Tibial nerve (tissue), 4 donors: Measurements from ENCODE around the gene TNFSF18. TPM values are rescaled to one million over a fixed set of nuclear protein-coding genes. Genes with fewer than 3 reads are reported as not detected.

Experiments
- DNase-seq, 2 donors: peaks; one replicate each; pipeline ENCODE4 v3.0.0-alpha.2; 2019; ENCODE audit warnings: low spot score in 2 of 2
- H3K27ac ChIP-seq, 4 donors: fragments of 200-600 bp; sonication (generic) in 3 of 4; one replicate each; pipeline ENCODE4 v1.5.1; 2017 to 2019; ENCODE audit warnings: mild to moderate bottlenecking in 1 of 4
- H3K27me3 ChIP-seq, 2 donors: fragments of 200-600 bp; sonication (generic) in 1 of 2; one replicate each; pipeline versions ENCODE4 v1.5.1 to v1.6.0; 2017 to 2019
- H3K36me3 ChIP-seq, 3 donors: fragments of 200-600 bp; sonication (generic); one replicate each; pipeline ENCODE4 v1.5.1; 2018 to 2019
- H3K4me1 ChIP-seq, 4 donors: fragments of 200-600 bp; sonication (generic) in 3 of 4; one replicate each; pipeline ENCODE4 v1.5.1; 2017 to 2019
- H3K4me3 ChIP-seq, 4 donors: fragments of 200-600 bp; sonication (generic) in 3 of 4; one replicate each; pipeline ENCODE4 v1.5.1; 2017 to 2019; ENCODE audit warnings: mild to moderate bottlenecking in 1 of 4, moderate library complexity in 1 of 4
- H3K9me3 ChIP-seq, 4 donors: fragments of 200-600 bp; sonication (generic) in 3 of 4; one replicate each; pipeline ENCODE4 v1.5.1; 2017 to 2019
- CTCF ChIP-seq, 5 experiments: fragments of 200-600 bp in 3 of 5; fragments of 450-650 bp in 2 of 5; sonication (generic) in 3 of 5; IDR thresholded peaks; one replicate each; pipeline ENCODE4 v1.5.1; 2016 to 2019; ENCODE audit warnings: antibody characterized with exemption in 5 of 5, mild to moderate bottlenecking in 3 of 5, moderate library complexity in 2 of 5
- EP300 ChIP-seq, 2 donors: sonication (generic); formaldehyde crosslinking; IDR thresholded peaks; one replicate each; pipeline ENCODE4 v1.6.1; 2017; ENCODE audit warnings: antibody characterized with exemption in 2 of 2, mild to moderate bottlenecking in 1 of 2
- POLR2A ChIP-seq, 2 donors: fragments of 450-650 bp; IDR thresholded peaks; one replicate each; pipeline ENCODE4 v1.6.1; 2017; ENCODE audit warnings: antibody characterized with exemption in 2 of 2, mild to moderate bottlenecking in 2 of 2, moderate library complexity in 2 of 2
- WGBS, 2 donors: methylation state at CpG; one replicate each; pipeline ENCODE4 v1.1.5; 2018; 5-methylcytosine and 5-hydroxymethylcytosine counted together
- total RNA-seq, 4 donors: library from RNA; depleted of rRNA; stranded (reverse); fragments of >200 nt; gene quantifications; one replicate each; pipeline ENCODE4 v1.1.0, GENCODE V29; 2016

The TNFSF18 gene
- total RNA-seq, 4 donors from 2014 or later: not detected

- no peak for TF ChIP-seq EP300 (IDR thresholded peaks at IDR 0.05)
- 81 to 93% methylated on average over 1 of the region's 1 CpG for WGBS, 2 donors
- Histone ChIP-seq H3K36me3 (no peaks in the 10 kb centered on the region), H3K4me1 (no peaks in the 10 kb centered on the region), H3K27me3 (no peaks in the 10 kb centered on the region), H3K4me3 (no peak overlapping the region), H3K9me3 (no peaks in the 10 kb centered on the region), H3K27ac (no peak overlapping the region)
- no peak for DNase-seq
Measured at GRCh38 chr1:173012126-173012525, 38.6 kb downstream of the TNFSF18 start.

- TF ChIP-seq EP300 (IDR thresholded peaks at IDR 0.05): peak; percentile 21 to 58
- no peak for TF ChIP-seq CTCF (IDR thresholded peaks at IDR 0.05)
- H3K27ac ChIP-seq: no peak overlapping the region
- no peaks in the 10 kb centered on the region for H3K36me3 ChIP-seq
- no peak overlapping the region for H3K4me3 ChIP-seq
- H3K4me1 ChIP-seq: no peaks in the 10 kb centered on the region
- DNase-seq: peak in 1 of 2 donors; percentile 6
- WGBS, 2 donors: 27 to 42% methylated on average over 1 of the region's 1 CpG
- no peaks in the 10 kb centered on the region for H3K9me3 ChIP-seq
- H3K27me3 ChIP-seq: no peaks in the 10 kb centered on the region
Measured at GRCh38 chr1:173009597-173009996, 41.1 kb downstream of the TNFSF18 start.

- Histone ChIP-seq H3K36me3 (no peaks in the 10 kb centered on the region), H3K27ac (no peak overlapping the region), H3K27me3 (no peaks in the 10 kb centered on the region), H3K4me3 (no peak overlapping the region), H3K9me3 (peaks cover 0 to 7% (median 0%) of the 10 kb centered on the region in 4 donors), H3K4me1 (no peaks in the 10 kb centered on the region)
- TF ChIP-seq CTCF (IDR thresholded peaks at IDR 0.05) (no peak), POLR2A (IDR thresholded peaks at IDR 0.05) (no peak), EP300 (IDR thresholded peaks at IDR 0.05) (no peak)
- WGBS, 2 donors: 36 to 38% methylated on average over 2 of the region's 2 CpGs
- DNase-seq: no peak
Measured at GRCh38 chr1:173005196-173005864, 45.4 kb downstream of the TNFSF18 start.

GRCh38 chr1:173002891-173003838, 47.6 kb downstream of the TNFSF18 start:
- no peak for DNase-seq
- TF ChIP-seq POLR2A (IDR thresholded peaks at IDR 0.05) (no peak), EP300 (IDR thresholded peaks at IDR 0.05) (no peak), CTCF (IDR thresholded peaks at IDR 0.05) (no peak)
- Histone ChIP-seq H3K27me3 (no peaks in the 10 kb centered on the region), H3K4me3 (no peak overlapping the region), H3K9me3 (peaks cover 0 to 12% (median 0%) of the 10 kb centered on the region in 4 donors), H3K27ac (no peak overlapping the region), H3K4me1 (no peaks in the 10 kb centered on the region), H3K36me3 (no peaks in the 10 kb centered on the region)
- 71 to 72% methylated on average over 6 of the region's 6 CpGs for WGBS, 2 donors

GRCh38 chr1:172999349-172999748, 51.4 kb downstream of the TNFSF18 start:
- Histone ChIP-seq H3K4me3 (no peak overlapping the region), H3K4me1 (no peaks in the 10 kb centered on the region), H3K27ac (no peak overlapping the region), H3K9me3 (peaks cover 0 to 20% (median 0%) of the 10 kb centered on the region in 4 donors), H3K36me3 (no peaks in the 10 kb centered on the region), H3K27me3 (no peaks in the 10 kb centered on the region)
- TF ChIP-seq EP300 (IDR thresholded peaks at IDR 0.05) (no peak), POLR2A (IDR thresholded peaks at IDR 0.05) (no peak), CTCF (IDR thresholded peaks at IDR 0.05) (no peak)
- WGBS, 2 donors: 27 to 29% methylated on average over 3 of the region's 3 CpGs
- DNase-seq: no peak
